Panc1 (cell line): ENCODE results near the gene NXF1. TPM values are rescaled to one million over a fixed set of nuclear protein-coding genes. Genes with fewer than 3 reads are reported as not detected.

Source experiments
- ATAC-seq: fragments of 200-7000 bp; cut with Tn5 transposase; 2 replicates; pipeline ENCODE4 v1.9.1; 2020; ENCODE audit warnings: mild to moderate bottlenecking, moderate library complexity
- BruUV-seq: library from RNA; stranded (reverse); fragments of 400-500 nt; replicated peaks from 2 replicates; lab custom pipeline; 2021; lab: Mats Ljungman, UMichigan
- CTCF ChIA-PET: fragments of 300-600 bp; sonication (Branson Sonifier 250); formaldehyde crosslinking; loops from one replicate; lab custom pipeline; 2022; ENCODE audit warnings: antibody characterized with exemption; lab: Charles Lee
- POLR2A ChIA-PET: fragments of 300-600 bp; sonication (Branson Sonifier 250); formaldehyde crosslinking; loops from one replicate; lab custom pipeline; 2022; ENCODE audit warnings: antibody characterized with exemption; lab: Charles Lee
- DNase-seq: peaks from one replicate; pipeline ENCODE4 v3.0.0-alpha.2; 2010; ENCODE audit warnings: low read depth, low spot score
- H3K27ac ChIP-seq: 2 replicates; pipeline ENCODE4 v1.5.1; 2011; ENCODE audit warnings: mild to moderate bottlenecking, low read length, inconsistent platforms
- H3K27me3 ChIP-seq: fragments of 200-500 bp; sonication (Bioruptor generic); 2 replicates; pipeline ENCODE4 v1.6.0; 2014; ENCODE audit warnings: low read length, inconsistent platforms; ENCODE audit not compliant: control insufficient read depth, insufficient read depth
- H3K36me3 ChIP-seq: fragments of 200-500 bp; sonication (Bioruptor generic); 2 replicates; pipeline ENCODE4 v1.5.1; 2014; ENCODE audit warnings: inconsistent platforms, mild to moderate bottlenecking, low read length, moderate library complexity; ENCODE audit not compliant: control insufficient read depth, insufficient read depth
- H3K4me1 ChIP-seq: 2 replicates; pipeline ENCODE4 v1.5.1; 2011; ENCODE audit warnings: inconsistent platforms, mild to moderate bottlenecking, low read length, moderate library complexity; ENCODE audit not compliant: control insufficient read depth, insufficient read depth
- H3K4me3 ChIP-seq, 2 experiments: 2 replicates each; pipeline ENCODE4 v1.5.1; 2011 to 2012; ENCODE audit warnings: low read depth in 2 of 2, low read length in 2 of 2, mild to moderate bottlenecking in 2 of 2, inconsistent platforms in 1 of 2, moderate library complexity in 1 of 2
- H3K9me3 ChIP-seq: fragments of 200-500 bp; sonication (Bioruptor generic); 2 replicates; pipeline ENCODE4 v1.5.1; 2014; ENCODE audit warnings: low read depth, mild to moderate bottlenecking, inconsistent platforms, low read length, moderate library complexity; ENCODE audit not compliant: control insufficient read depth, insufficient read depth
- CTCF ChIP-seq: fragments of 450-650 bp; IDR thresholded peaks from 2 replicates; pipeline ENCODE4 v1.5.1; 2017; ENCODE audit warnings: mild to moderate bottlenecking
- POLR2AphosphoS5 ChIP-seq: IDR thresholded peaks from 2 replicates; pipeline ENCODE4 v1.6.1; 2012; ENCODE audit warnings: mild to moderate bottlenecking, low read depth, low read length, moderate library complexity
- SIN3A ChIP-seq: IDR thresholded peaks from 2 replicates; pipeline ENCODE4 v1.6.1; 2012; ENCODE audit warnings: low read depth, mild to moderate bottlenecking, low read length, moderate library complexity, borderline replicate concordance; ENCODE audit not compliant: insufficient read depth
- TCF7L2 ChIP-seq: IDR thresholded peaks from 2 replicates; pipeline ENCODE4 v1.6.1; 2011; ENCODE audit warnings: mild to moderate bottlenecking, low read depth, low read length, inconsistent platforms
- in situ Hi-C: cut with HindIII; loops from 2 replicates; pipeline ENCODE4 v1.10.0; 2016; ENCODE audit warnings: low sequenced_read_pairs, low pct_unique_long_range_greater_than_20kb
- intact Hi-C: fragments of 100-400 bp; cut with micrococcal nuclease; formaldehyde crosslinking; loops from one replicate; pipeline ENCODE4 v1.10.0; 2022; ENCODE audit not compliant: unreplicated experiment
- total RNA-seq: library from RNA; stranded (reverse); gene quantifications from one replicate; pipeline ENCODE4 v1.2.1, GENCODE V29; 2021; ENCODE audit not compliant: unreplicated experiment
- TF ChIP-seq, protein P1 (sequence below), 2 experiments: IDR thresholded peaks; 2 replicates each; pipeline ENCODE4 v1.6.1; 2011 to 2012; ENCODE audit warnings: low read depth in 2 of 2, control low read depth in 1 of 2, low read length in 1 of 2, mild to moderate bottlenecking in 1 of 2, moderate library complexity in 1 of 2; ENCODE audit not compliant: insufficient read depth in 1 of 2

Gene NXF1
- total RNA-seq, 1 experiment from 2014 or later: 56.7 TPM

- no peak for DNase-seq
- Histone ChIP-seq H3K9me3 (no peaks in the 10 kb centered on the region), H3K4me1 (no peaks in the 10 kb centered on the region), H3K36me3 (no peaks in the 10 kb centered on the region), H3K27ac (no peak overlapping the region), H3K27me3 (no peaks in the 10 kb centered on the region), H3K4me3 (no peak overlapping the region)
- ChIA-PET CTCF (no interaction called here), POLR2A (interaction anchor here (0.7 kb wide), 1 partner anchor 15 kb away, joined by 11 read pairs; the partner anchor contains the start of gene TEX54)
- in situ Hi-C loops (no loop called here), intact Hi-C loops (no loop called here)
- TF ChIP-seq CTCF (no peak), TCF7L2 (no peak), SIN3A (no peak), POLR2AphosphoS5 (no peak)
- TF ChIP-seq, protein P1, sequence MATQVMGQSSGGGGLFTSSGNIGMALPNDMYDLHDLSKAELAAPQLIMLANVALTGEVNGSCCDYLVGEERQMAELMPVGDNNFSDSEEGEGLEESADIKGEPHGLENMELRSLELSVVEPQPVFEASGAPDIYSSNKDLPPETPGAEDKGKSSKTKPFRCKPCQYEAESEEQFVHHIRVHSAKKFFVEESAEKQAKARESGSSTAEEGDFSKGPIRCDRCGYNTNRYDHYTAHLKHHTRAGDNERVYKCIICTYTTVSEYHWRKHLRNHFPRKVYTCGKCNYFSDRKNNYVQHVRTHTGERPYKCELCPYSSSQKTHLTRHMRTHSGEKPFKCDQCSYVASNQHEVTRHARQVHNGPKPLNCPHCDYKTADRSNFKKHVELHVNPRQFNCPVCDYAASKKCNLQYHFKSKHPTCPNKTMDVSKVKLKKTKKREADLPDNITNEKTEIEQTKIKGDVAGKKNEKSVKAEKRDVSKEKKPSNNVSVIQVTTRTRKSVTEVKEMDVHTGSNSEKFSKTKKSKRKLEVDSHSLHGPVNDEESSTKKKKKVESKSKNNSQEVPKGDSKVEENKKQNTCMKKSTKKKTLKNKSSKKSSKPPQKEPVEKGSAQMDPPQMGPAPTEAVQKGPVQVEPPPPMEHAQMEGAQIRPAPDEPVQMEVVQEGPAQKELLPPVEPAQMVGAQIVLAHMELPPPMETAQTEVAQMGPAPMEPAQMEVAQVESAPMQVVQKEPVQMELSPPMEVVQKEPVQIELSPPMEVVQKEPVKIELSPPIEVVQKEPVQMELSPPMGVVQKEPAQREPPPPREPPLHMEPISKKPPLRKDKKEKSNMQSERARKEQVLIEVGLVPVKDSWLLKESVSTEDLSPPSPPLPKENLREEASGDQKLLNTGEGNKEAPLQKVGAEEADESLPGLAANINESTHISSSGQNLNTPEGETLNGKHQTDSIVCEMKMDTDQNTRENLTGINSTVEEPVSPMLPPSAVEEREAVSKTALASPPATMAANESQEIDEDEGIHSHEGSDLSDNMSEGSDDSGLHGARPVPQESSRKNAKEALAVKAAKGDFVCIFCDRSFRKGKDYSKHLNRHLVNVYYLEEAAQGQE (IDR thresholded peaks at IDR 0.05; ENCODE audit: insufficient read depth in 1 of 2, low read depth in 2 of 2, low read length in 1 of 2): no peak
- ATAC-seq: no peak
- TSS peak; percentile 31 for BruUV-seq
These were observed 11.9 kb upstream of the NXF1 start for GRCh38 chr11:62817129-62817528.

DNA sequence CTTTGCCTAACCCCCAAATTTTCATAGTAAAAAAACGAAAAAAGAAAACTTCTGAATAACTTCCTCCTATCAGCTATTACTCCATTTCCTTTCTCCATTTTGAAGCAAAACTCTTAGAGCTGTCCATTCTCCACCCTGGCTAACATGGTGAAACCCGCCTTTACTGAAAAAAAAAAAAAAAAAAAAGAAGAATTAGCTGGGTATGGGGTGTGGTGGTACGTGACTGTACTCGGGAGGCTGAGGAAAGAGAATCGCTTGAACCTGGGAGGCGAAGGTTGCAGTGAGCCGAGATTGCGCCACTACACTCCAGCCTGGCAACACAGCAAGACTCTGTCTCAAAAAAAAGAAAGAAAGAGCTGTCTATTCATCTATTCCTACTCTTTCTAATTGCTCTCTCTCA is 11.3 kb upstream of the NXF1 start:
- no peak for TF ChIP-seq POLR2AphosphoS5

GRCh38 chr11:62811659-62812058 is 6.4 kb upstream of the NXF1 start:
- DNase-seq: no peak
- POLR2A ChIA-PET: interaction anchor here (0.7 kb wide), 3 partner anchors 10 to 29 kb away, joined by 3 to 6 read pairs (median 4); no protein-coding TSS in a partner anchor
- no peak for TF ChIP-seq POLR2AphosphoS5
- no peak for TF ChIP-seq CTCF
- no peak for TF ChIP-seq SIN3A
- TF ChIP-seq, protein P1 (IDR thresholded peaks at IDR 0.05; ENCODE audit: insufficient read depth in 1 of 2, low read depth in 2 of 2, low read length in 1 of 2): no peak
- no peak for TF ChIP-seq TCF7L2
- no peak overlapping the region for H3K27ac ChIP-seq
- BruUV-seq: no TSS peak
- in situ Hi-C loops: no loop called here
- intact Hi-C loops: no loop called here
- H3K27me3 ChIP-seq: no peaks in the 10 kb centered on the region
- no peaks in the 10 kb centered on the region for H3K9me3 ChIP-seq
- no peak overlapping the region for H3K4me3 ChIP-seq
- CTCF ChIA-PET: no interaction called here
- no peak for ATAC-seq
- H3K36me3 ChIP-seq: no peaks in the 10 kb centered on the region
- H3K4me1 ChIP-seq: no peaks in the 10 kb centered on the region; the same call in 1 of the 2 replicates

More for the DNA sequence above, 11.3 kb upstream of the NXF1 start:
- no peaks in the 10 kb centered on the region for H3K9me3 ChIP-seq
- H3K27ac ChIP-seq: no peak overlapping the region
- CTCF ChIA-PET: no interaction called here
- H3K36me3 ChIP-seq: no peaks in the 10 kb centered on the region
- DNase-seq: no peak
- no peaks in the 10 kb centered on the region for H3K27me3 ChIP-seq
- no peak for ATAC-seq
- H3K4me1 ChIP-seq: no peaks in the 10 kb centered on the region
- H3K4me3 ChIP-seq: no peak overlapping the region
- intact Hi-C loops (no loop called here), in situ Hi-C loops (no loop called here)
- no TSS peak for BruUV-seq
- POLR2A ChIA-PET: interaction anchor here (0.7 kb wide), 1 partner anchor 16 kb away, joined by 11 read pairs; the partner anchor contains the start of gene TEX54
